ENCODE data around the gene CD96.
"Not testable (repeated sequence)": the region's sequence is repeated elsewhere in the genome, so short reads cannot be mapped to it uniquely, and the experiment has no call there.

CD96 gene

GRCh38 chr3:111627092-111627491 lies 85.1 kb downstream of the CD96 start:
- no peak for DNase-seq (ENCODE audit: low read depth)

- not testable (repeated sequence) for DNase-seq (ENCODE audit: low read depth)
These were observed 87.0 kb downstream of the CD96 start for GRCh38 chr3:111629018-111629417.

- DNase-seq (ENCODE audit: low read depth) = not testable (repeated sequence)
These were observed 88.6 kb downstream of the CD96 start for GRCh38 chr3:111630638-111631037.

- DNase-seq (ENCODE audit: low read depth) = no peak
These were observed 93.4 kb downstream of the CD96 start for GRCh38 chr3:111635403-111635802.

- no peak for DNase-seq (ENCODE audit: low read depth)
These were observed 94.4 kb downstream of the CD96 start for GRCh38 chr3:111636366-111636885.

GRCh38 chr3:111639316-111639715 lies 97.3 kb downstream of the CD96 start:
- no peak for DNase-seq (ENCODE audit: low read depth)

GRCh38 chr3:111648991-111649579 lies 107.1 kb downstream of the CD96 start:
- no peak for DNase-seq (ENCODE audit: low read depth)

GRCh38 chr3:111650378-111651275 lies 108.6 kb downstream of the CD96 start:
- no peak for DNase-seq (ENCODE audit: low read depth)

GRCh38 chr3:111652492-111653180 lies 110.6 kb downstream of the CD96 start:
- no peak for DNase-seq (ENCODE audit: low read depth)

- no peak for DNase-seq (ENCODE audit: low read depth)
These were observed 111.8 kb downstream of the CD96 start for GRCh38 chr3:111653766-111654165.

GRCh38 chr3:111662012-111662411 lies 120.0 kb downstream of the CD96 start:
- no peak for DNase-seq (ENCODE audit: low read depth)

- no peak for DNase-seq (ENCODE audit: low read depth)
These were observed 120.9 kb downstream of the CD96 start for GRCh38 chr3:111662907-111663306.

GRCh38 chr3:111666041-111666735 lies 124.2 kb downstream of the CD96 start:
- DNase-seq (ENCODE audit: low read depth) = no peak

- DNase-seq (ENCODE audit: low read depth) = no peak
These were observed 125.2 kb downstream of the CD96 start for GRCh38 chr3:111667170-111667569.

- no peak for DNase-seq (ENCODE audit: low read depth)
These were observed 125.7 kb downstream of the CD96 start for GRCh38 chr3:111667621-111668239.

- DNase-seq (ENCODE audit: low read depth) = no peak
These were observed 126.3 kb downstream of the CD96 start for GRCh38 chr3:111668326-111668725.

GRCh38 chr3:111668888-111669488 lies 127.0 kb downstream of the CD96 start:
- DNase-seq (ENCODE audit: low read depth) = no peak

GRCh38 chr3:111669926-111670630 lies 128.1 kb downstream of the CD96 start:
- no peak for DNase-seq (ENCODE audit: low read depth)

GRCh38 chr3:111672461-111672860 lies 130.5 kb downstream of the CD96 start:
- not testable (repeated sequence) for DNase-seq (ENCODE audit: low read depth)

GRCh38 chr3:111675846-111676210 lies 133.8 kb downstream of the CD96 start:
- DNase-seq (ENCODE audit: low read depth) = no peak

All from non-pigmented ciliary epithelial cell (primary cell).